GM18526 (cell line): Measurements from ENCODE around the gene CASK.

ENCODE experiments used
- POLR2A ChIP-seq: IDR thresholded peaks from 3 replicates; pipeline ENCODE4 v1.6.1; 2011; ENCODE audit not compliant: insufficient read length; ENCODE audit errors: extremely low read depth

CASK gene

DNA sequence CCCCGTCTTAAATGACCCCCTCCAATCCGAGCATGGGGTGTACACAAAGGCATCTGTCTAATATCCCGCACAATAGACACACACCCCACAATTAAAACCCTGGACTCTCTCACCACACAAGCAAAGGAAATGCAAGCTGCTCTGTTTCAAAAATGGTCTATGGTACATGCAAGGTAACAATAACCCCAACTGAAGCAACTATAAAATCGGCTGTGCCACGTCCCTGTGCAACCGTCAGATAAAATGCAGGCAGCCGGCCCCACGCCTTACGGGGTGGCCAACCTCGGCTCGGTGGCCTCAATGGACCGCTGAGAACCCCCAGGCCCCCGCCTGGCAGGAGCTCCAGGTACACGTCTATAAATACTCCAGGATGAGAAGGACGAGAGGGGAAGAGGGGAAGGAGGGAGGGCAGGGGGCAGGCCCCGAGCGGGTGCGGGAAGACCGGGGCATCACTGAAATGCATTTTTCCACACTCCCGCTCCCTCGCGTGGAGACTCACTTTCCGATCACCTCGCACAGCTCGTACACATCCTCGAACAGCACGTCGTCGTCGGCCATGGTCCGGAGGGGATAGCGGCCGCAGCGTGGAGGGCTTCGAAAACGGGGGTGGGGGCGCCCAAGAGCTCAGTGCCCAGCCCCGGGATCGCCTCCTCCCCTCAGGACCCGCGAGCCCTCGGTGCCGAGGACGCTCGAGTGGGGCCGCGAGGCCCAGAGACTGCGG lies 763 bp downstream of the CASK start:
- no peak for TF ChIP-seq POLR2A

DNA sequence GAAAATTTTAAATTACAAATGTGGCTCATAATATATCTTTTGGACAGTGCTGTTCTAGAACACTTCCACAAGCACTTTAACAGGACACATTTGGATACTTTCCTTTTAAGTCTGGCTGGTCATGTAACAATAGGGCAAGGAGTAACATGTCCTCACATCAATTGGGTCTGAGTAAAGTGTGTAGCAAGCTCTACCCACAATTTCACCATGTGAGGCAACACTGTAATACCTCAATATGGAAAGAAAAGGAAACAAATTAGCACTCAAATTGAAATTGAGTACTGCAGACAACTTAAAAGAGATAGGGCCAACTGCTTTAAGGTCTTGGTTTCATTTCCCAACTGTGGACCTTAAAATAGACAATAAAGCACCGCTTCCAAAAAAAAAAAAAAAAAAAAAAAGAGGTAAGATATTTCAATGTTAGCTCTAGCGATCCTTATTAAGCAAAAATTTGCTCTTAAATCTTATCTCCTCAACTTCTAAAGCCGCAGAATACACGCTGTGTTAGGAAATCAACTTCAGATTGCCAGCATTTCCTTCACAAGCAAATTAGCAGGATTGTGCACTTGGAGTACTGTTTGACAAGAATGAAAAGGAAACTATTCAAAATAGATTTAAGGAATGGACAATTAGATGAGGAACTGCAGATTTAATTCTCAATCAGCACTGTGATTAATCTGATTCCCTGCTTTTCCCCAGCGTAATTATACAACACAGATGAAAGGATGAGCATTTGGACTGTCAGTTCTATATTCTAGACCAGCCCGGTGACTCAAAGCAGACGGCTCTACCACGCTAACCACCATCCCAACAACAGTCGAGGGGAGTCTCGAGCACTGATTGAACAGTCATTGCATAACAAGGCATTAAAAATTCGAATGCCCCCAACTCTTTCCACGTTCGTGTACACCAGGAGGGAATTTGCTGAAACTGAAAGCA lies 1.6 kb downstream of the CASK start:
- TF ChIP-seq POLR2A = no peak

GRCh38 chrX:41919870-41920269 lies 3.5 kb downstream of the CASK start:
- TF ChIP-seq POLR2A = no peak

- TF ChIP-seq POLR2A = no peak
These were observed 5.8 kb downstream of the CASK start for GRCh38 chrX:41917517-41917916.

DNA sequence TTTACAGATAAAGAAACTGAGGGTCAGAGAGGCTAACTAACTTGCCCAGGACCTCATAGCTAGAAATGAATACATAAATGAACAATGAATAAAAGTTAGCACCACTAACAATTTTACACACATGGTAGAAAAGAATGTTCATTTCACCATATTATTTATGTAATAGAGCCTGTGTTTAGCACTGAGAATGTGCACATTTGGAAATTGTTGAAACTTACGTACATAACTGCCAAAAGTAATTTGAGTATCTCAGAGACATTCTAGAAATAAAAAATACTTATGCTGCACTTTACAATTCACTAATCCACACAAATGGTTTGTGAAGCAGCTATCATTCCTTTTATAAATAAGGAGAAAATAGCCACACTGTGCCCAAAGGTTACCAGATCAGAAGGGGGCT lies 9.9 kb downstream of the CASK start:
- no peak for TF ChIP-seq POLR2A

GRCh38 chrX:41912923-41913322 lies 10.4 kb downstream of the CASK start:
- TF ChIP-seq POLR2A = no peak

GRCh38 chrX:41909068-41909467 lies 14.3 kb downstream of the CASK start:
- no peak for TF ChIP-seq POLR2A

- no peak for TF ChIP-seq POLR2A
These were observed 16.7 kb downstream of the CASK start for GRCh38 chrX:41906515-41907187.

GRCh38 chrX:41903544-41903943 lies 19.8 kb downstream of the CASK start:
- TF ChIP-seq POLR2A = no peak

DNA sequence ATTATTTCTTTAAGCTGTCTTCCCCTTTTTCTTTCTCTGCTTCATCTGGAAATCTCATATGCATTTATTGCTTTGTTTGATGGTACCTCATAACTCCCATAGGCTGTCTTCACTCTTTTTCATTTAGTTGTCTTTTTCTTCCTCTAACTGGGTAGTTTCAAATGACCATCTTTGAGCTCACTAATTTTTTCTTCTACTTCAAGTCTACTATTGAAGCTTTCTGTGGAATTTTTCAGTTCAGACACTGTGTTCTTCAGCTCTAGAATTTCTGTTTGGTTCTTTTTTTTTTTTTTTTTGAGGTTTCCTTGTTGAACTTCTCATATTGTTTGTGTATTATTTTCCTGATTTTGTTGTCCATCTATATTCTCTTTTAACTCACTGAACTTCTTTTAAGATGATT lies 23.0 kb downstream of the CASK start:
- TF ChIP-seq POLR2A = no peak

- TF ChIP-seq POLR2A = no peak
These were observed 27.5 kb downstream of the CASK start for GRCh38 chrX:41895826-41896225.

GRCh38 chrX:41890026-41890423 lies 33.3 kb downstream of the CASK start:
- no peak for TF ChIP-seq POLR2A

DNA sequence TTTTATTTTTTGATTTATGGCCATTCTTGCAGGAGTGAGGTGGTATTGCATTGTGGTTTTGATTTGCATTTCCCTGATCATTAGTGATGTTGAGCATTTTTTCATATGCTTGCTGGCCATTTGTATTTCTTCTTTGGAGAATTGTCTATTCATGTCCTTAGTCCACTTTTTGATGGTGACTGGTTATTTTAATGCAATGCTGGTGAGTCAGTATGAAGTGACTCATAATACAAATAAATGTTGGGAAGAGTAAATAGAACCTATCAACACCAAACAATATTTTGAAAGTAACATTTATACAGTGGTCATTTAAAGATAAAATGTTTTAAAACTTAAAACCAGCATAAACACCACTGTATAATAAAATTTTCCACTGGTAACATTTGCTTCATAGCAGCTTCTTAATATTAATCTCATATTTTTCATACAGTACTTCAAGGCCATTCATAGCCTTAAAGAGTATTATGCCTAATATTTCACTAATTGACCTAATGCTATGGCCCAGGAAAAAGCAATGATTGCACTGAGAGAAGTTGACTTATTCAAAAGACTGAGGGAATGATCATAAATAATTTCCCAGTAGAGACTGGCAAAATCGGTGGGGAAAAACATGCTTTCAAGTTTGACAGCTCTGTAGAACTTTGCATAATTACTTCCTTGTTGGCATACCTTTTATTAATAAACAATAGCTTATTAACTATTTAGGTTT lies 33.9 kb downstream of the CASK start:
- TF ChIP-seq POLR2A = no peak

- TF ChIP-seq POLR2A = no peak
These were observed 35.7 kb downstream of the CASK start for GRCh38 chrX:41887691-41888090.

DNA sequence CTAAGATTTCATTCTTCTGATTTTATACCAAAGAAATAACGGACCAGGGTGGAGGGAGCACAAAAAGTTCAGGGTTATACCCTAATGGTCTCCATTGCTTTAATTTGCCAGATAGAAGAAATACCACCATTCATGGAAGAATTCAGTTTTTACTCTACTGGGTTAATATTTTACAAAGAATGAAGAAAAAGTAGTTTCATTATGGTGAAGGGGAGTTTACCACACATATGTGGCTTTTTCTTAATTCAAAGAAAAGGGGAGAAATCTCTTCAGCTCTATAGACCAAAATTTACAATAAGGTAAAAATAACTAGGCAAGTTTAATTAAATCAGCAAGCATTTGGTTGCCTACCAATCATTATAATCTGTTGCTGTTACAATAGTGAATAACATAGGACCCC lies 37.6 kb downstream of the CASK start:
- TF ChIP-seq POLR2A = no peak
